ENCODE results near the gene LPP. TPM values are rescaled to one million over a fixed set of nuclear protein-coding genes. Genes with fewer than 3 reads are reported as not detected.

The LPP gene
- total and polyA plus RNA-seq, 8 donors, result 23.1 to 220 (median 26.7) TPM

DNA sequence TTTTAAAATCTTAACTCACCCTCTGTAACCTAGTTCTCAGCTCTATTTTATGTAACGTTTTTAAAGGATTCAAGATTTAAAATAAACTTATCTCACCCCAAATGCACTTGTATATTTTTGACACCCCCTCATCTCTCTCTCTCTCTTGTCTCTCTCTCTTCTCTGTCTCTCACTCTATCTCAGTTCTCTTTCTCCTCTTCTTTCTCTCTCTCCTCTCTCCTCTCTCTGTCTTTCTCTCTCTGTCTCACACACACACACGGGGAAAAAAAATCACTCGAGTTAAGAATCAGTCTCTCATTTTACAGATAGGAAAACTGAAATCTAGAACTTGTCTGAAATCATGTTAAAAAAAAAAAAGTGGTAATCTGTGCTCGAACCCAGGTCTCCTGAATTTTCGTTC is 108.5 kb downstream of the LPP start:
- TF ChIP-seq, protein P1, sequence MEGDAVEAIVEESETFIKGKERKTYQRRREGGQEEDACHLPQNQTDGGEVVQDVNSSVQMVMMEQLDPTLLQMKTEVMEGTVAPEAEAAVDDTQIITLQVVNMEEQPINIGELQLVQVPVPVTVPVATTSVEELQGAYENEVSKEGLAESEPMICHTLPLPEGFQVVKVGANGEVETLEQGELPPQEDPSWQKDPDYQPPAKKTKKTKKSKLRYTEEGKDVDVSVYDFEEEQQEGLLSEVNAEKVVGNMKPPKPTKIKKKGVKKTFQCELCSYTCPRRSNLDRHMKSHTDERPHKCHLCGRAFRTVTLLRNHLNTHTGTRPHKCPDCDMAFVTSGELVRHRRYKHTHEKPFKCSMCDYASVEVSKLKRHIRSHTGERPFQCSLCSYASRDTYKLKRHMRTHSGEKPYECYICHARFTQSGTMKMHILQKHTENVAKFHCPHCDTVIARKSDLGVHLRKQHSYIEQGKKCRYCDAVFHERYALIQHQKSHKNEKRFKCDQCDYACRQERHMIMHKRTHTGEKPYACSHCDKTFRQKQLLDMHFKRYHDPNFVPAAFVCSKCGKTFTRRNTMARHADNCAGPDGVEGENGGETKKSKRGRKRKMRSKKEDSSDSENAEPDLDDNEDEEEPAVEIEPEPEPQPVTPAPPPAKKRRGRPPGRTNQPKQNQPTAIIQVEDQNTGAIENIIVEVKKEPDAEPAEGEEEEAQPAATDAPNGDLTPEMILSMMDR (IDR thresholded peaks at IDR 0.05), result no peak
- no peak for DNase-seq
- peaks cover 17 to 57% of the 10 kb centered on the region in 2 donors for H3K4me1 ChIP-seq
- ATAC-seq, result no peak
- no peak overlapping the region for H3K4me3 ChIP-seq
- no peaks in the 10 kb centered on the region for H3K36me3 ChIP-seq
- H3K27me3 ChIP-seq, result no peaks in the 10 kb centered on the region
- H3K27ac ChIP-seq, result peak overlapping the region; percentile 28 to 53
- intact Hi-C loops (cut with DNase I), result no loop called here
- H3K9me3 ChIP-seq, result no peaks in the 10 kb centered on the region

DNA sequence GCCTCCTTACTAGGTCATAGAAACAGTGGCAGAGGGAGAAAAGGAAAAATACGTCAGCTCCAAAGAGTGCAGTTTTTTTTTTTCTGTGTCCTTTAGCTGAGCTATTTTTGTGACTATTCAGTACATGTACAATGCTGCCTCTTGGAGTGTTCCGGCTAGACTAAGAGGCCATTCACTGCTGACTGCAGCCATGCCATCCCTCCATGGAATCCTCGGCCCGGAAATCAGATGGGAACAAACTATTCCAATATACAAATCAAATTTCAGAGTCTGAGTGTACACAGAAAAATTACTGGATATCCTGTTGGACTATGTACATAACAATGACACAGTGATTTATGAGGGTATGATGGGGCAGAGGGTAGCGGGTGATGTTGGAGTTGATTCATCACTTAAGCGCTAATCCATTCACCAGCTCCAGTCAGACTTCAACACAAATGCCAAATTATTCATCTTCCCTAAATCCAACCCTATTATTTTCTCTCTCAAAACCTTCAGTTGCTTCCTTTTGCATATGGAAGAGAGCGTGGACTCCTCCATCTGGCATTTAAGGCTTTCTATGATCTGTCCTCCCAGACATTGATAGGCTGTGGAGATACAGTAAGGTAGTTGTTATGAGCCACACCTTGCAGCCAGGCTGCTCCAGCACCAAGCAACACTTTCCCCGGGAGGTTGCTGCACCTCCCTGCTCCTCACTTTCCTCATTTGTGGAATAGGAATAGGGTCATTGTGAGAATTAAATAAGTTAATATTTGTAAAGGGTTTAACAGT is 109.1 kb downstream of the LPP start:
- no peaks in the 10 kb centered on the region for H3K36me3 ChIP-seq
- DNase-seq (no peak), ATAC-seq (peak; percentile 4)
- no peaks in the 10 kb centered on the region for H3K9me3 ChIP-seq
- H3K4me3 ChIP-seq, result no peak overlapping the region
- H3K27ac ChIP-seq, result peak overlapping the region; percentile 48 to 71
- H3K27me3 ChIP-seq, result no peaks in the 10 kb centered on the region
- TF ChIP-seq, protein P1 (IDR thresholded peaks at IDR 0.05), result no peak
- intact Hi-C loops (cut with DNase I), result no loop called here
- peaks cover 18 to 60% of the 10 kb centered on the region in 2 donors for H3K4me1 ChIP-seq

DNA sequence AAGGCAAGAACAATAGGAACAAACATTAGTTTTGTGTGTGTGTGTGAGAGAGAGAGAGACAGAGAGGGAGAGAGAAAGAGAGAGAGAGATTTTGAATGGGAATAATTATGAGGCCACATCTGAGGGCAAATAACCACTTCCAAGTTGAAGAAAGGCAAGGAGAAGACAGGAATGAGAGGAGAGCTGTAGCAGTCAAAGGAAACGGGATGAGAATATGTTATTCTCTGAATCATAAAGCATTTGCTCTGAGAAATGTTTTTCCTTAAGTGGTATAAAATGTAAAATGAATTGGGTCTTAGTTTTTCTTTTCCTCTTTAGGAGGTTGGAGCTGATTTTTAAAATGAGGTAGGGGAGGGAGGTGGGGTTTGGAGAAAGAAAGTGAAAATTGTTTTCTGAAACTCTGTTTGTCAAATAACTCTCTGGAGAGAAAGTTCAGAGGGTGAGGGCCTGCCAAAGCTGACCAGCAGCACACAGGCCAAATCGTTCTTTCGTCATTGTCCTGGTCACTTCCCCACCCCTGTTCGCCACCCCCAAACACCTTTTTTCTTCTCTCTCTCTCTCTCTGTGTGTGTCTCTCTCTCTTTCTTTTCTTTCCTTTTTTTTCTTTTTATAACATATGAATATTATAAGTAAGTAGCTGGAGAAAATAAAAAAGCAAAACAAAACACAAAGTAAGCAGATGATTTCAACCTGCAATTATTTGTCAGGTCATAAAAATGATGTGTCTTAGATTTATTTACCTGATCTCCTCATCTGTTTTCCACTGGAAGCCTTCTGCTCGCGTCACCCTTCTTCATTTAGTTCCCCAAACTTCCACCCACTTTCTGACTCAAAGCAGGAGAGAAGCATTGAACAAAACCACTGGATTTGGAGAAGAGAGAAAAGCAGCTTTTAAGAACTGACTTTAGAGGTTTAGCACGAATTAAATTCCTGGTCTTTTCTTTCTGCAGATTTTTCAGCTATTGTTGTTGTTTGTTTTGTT is 110.6 kb downstream of the LPP start:
- DNase-seq (no peak), ATAC-seq (no peak)
- Histone ChIP-seq H3K27me3 (no peaks in the 10 kb centered on the region), H3K9me3 (no peaks in the 10 kb centered on the region), H3K27ac (peak overlapping the region; percentile 48 to 71), H3K4me3 (no peak overlapping the region), H3K36me3 (no peaks in the 10 kb centered on the region), H3K4me1 (peaks cover 18 to 73% of the 10 kb centered on the region in 2 donors)
- TF ChIP-seq, protein P1 (IDR thresholded peaks at IDR 0.05), result no peak
- intact Hi-C loops (cut with DNase I), result no loop called here

DNA sequence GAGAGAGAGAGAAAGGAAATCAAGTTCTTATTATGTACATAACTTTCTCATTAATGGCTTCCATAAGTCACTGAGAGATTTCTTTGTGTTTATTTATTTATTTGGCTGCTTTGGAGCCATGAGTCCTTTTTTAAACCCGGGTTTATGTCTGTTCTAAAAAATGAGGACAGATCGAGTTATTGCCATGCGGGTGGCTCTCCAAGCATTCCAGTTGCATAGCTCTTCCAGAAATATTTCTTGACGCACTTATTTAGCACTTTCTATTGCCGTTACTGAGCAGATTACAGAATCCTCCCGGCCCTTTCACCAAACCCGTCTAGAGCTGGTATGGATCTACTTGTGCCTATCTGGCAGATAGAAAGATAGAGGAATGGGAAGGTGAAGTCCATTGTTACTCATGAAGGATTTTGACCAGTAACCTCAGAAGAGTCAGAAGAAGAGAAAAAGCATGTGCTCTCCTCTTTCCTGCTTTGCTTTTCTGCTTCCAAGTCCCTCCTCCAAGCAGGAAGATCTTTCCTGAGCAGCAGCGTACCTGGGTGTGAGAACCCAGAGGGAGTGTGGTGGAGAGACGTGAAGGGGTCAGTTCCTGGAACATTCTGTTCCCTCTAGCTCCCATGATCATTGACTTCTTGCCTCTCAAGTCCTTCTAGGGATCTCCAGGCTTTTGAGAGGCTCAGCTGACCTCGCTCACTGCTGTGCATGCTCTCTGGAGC is 112.8 kb downstream of the LPP start:
- Histone ChIP-seq H3K4me3 (no peak overlapping the region), H3K27ac (peak overlapping the region; percentile 80), H3K4me1 (peaks cover 30 to 93% of the 10 kb centered on the region in 2 donors), H3K36me3 (no peaks in the 10 kb centered on the region), H3K9me3 (no peaks in the 10 kb centered on the region), H3K27me3 (no peaks in the 10 kb centered on the region)
- intact Hi-C loops (cut with DNase I), result no loop called here
- DNase-seq (peak in 1 of 4 donors; percentile 62), ATAC-seq (peak; percentile 81)
- TF ChIP-seq, protein P1 (IDR thresholded peaks at IDR 0.05), result no peak

All from left lung (tissue), 10 donors.